Stimulated activated CD8-positive, alpha-beta memory T cell treated with anti-CD3 and anti-CD28 coated beads, Interleukin-4, amount 100 ng/mL, for 24 hours (primary cell): ENCODE measurements around the gene HTR2A.
"Not testable (repeated sequence)": the region's sequence is repeated elsewhere in the genome, so short reads cannot be mapped to it uniquely, and the experiment has no call there.

Source experiments
- DNase-seq: peaks from one replicate; pipeline ENCODE4 v3.0.0-alpha.2; 2020; ENCODE audit warnings: low read depth

Gene HTR2A

GRCh38 chr13:46804921-46805320 lies 91.9 kb downstream of the HTR2A start:
- DNase-seq: not testable (repeated sequence)

GRCh38 chr13:46804391-46804815 lies 92.5 kb downstream of the HTR2A start:
- no peak for DNase-seq

- DNase-seq: no peak
Measured at GRCh38 chr13:46803586-46803985, 93.3 kb downstream of the HTR2A start.

GRCh38 chr13:46801858-46802257 lies 95.0 kb downstream of the HTR2A start:
- DNase-seq: no peak

GRCh38 chr13:46799139-46799538 lies 97.7 kb downstream of the HTR2A start:
- no peak for DNase-seq

- no peak for DNase-seq
Measured at GRCh38 chr13:46797501-46798237, 99.2 kb downstream of the HTR2A start.

- DNase-seq: peak; percentile 89
Measured at GRCh38 chr13:46796515-46797474, 100.1 kb downstream of the HTR2A start, which contains the start of gene ESD. Gene ESD (minus strand): TSS chr13:46797161. CDS start chr13:46791413, 5,748 bp downstream.

- no peak for DNase-seq
Measured at GRCh38 chr13:46796129-46796514, 100.7 kb downstream of the HTR2A start.

- no peak for DNase-seq
Measured at GRCh38 chr13:46795321-46795720, 101.5 kb downstream of the HTR2A start.

GRCh38 chr13:46783504-46783903 lies 113.3 kb downstream of the HTR2A start:
- no peak for DNase-seq

GRCh38 chr13:46782691-46783090 lies 114.2 kb downstream of the HTR2A start:
- no peak for DNase-seq

- no peak for DNase-seq
Measured at GRCh38 chr13:46782066-46782465, 114.8 kb downstream of the HTR2A start.
